ENCODE measurements around the gene PRR19.

The PRR19 gene

DNA sequence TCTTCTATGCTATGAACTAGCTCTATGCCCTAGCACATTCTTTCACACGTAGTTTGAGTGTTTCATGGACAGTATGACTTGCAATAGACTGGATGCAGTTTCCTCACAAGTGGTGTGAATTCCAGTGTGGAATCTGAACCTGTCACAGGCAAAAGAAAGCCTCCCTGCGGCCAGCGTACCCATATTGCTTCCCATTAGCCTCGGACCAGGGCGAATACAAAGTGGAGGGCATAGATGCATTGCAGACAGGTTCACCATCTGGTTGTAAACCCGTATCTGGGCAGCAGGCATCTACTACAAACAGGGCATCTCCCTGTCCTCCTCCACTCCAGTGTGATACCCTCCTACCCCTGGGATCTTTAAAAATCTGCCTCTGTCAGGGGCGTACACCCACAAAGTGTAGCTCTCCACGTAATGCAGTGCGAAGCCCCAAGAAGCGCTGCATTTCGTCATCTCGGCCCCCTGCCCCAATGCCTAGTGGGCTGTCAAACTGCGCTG lies 34.2 kb upstream of the PRR19 start:
- Histone ChIP-seq H3K27me3 (ENCODE audit: low read depth) (no peaks in the 10 kb centered on the region), H3K36me3 (replicated peaks) (no peaks in the 10 kb centered on the region), H3K4me3 (peak overlapping the region; percentile 62), H3K9me3 (no peaks in the 10 kb centered on the region), H3K4me1 (peaks cover 10% of the 10 kb centered on the region)
- in situ Hi-C loops (cut with MboI; ENCODE audit: low sequenced_read_pairs): no loop called here
- DNase-seq (ENCODE audit: low spot score in 2 of 2): no peak

DNA sequence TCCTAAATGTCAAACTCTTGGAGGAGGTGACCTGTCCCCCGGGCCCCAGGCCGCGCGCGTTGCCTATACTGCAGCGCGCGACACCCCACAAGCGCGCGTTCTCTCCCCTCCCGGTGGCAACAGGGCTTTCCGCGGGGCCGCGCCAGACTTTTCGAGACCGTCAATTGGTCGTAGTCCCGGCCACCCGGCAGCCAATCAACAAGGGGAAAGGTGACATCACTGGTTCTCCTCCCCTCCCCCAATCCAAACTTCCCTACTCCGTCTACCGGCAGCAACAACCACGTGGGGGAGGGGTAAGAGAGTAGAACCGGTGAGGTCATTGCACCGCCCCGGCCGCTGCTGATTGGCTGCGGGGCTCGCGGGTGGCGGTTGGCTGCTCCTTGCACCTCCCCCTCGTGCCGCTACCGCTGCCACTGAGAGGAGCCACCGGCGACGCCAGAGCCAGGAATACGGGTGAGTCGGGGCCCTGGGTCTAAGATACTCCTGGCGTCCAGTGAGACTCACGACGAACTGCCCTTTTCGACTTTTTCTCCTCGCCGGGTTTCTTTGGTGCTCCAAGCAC lies 33.7 kb upstream of the PRR19 start:
- Histone ChIP-seq H3K4me3 (peak overlapping the region; percentile 62), H3K36me3 (replicated peaks) (no peaks in the 10 kb centered on the region), H3K4me1 (peaks cover 10% of the 10 kb centered on the region), H3K9me3 (no peaks in the 10 kb centered on the region), H3K27me3 (ENCODE audit: low read depth) (no peaks in the 10 kb centered on the region)
- DNase-seq (ENCODE audit: low spot score in 2 of 2): peak; percentile 100
- in situ Hi-C loops (cut with MboI; ENCODE audit: low sequenced_read_pairs): no loop called here

DNA sequence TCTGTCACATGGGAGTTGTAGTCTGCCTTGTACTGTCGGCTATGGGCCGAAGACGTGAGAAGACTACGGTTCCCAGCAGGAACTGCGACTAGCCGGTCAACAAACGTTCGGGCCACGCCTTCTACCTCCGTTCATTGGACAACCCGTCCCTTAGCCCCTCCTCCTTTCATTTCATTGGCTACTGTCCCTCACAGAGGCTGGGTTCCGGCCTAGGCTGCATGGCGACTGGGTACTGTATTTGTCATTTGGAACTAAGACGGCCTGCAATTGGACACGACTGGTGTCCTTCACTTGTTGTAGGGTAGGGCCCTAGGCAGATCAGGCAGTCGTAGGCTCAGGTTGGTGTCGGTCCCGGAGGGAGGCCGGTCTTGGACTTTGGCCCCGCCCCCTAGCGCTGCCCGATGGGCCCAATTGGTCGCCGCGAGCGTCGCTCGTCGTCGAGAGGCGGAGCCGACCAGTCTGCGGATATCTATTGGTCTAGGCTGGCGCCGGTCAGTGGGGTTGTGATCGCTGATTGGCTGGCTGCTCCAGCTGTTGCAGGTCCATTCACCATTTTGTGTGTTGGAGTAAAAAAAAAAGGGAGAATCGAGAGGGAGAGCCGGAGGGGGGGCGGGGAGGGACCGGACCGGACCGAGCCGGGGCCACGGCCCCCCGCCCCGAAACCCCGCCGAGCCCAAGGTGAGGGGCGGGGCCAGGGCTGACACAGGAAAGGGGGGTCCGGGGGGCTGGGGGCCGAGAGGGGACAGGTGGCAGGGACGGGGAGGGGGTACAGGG lies 33.0 kb upstream of the PRR19 start, which contains the start of gene CIC:
Gene CIC, plus strand, starts transcription at position 549 of the 774 bp plus-strand sequence. CDS start 2,532 bp downstream, outside the sequence.
- DNase-seq (ENCODE audit: low spot score in 2 of 2): peak; percentile 99
- H3K9me3 ChIP-seq: no peaks in the 10 kb centered on the region
- H3K4me3 ChIP-seq: peak within 1 kb of the TSS; percentile 62
- in situ Hi-C loops (cut with MboI; ENCODE audit: low sequenced_read_pairs): no loop called here
- no peaks in the 10 kb centered on the region for H3K36me3 ChIP-seq (replicated peaks)
- H3K4me1 ChIP-seq: peaks cover 10% of the 10 kb centered on the region
- no peaks in the 10 kb centered on the region for H3K27me3 ChIP-seq (ENCODE audit: low read depth)

DNA sequence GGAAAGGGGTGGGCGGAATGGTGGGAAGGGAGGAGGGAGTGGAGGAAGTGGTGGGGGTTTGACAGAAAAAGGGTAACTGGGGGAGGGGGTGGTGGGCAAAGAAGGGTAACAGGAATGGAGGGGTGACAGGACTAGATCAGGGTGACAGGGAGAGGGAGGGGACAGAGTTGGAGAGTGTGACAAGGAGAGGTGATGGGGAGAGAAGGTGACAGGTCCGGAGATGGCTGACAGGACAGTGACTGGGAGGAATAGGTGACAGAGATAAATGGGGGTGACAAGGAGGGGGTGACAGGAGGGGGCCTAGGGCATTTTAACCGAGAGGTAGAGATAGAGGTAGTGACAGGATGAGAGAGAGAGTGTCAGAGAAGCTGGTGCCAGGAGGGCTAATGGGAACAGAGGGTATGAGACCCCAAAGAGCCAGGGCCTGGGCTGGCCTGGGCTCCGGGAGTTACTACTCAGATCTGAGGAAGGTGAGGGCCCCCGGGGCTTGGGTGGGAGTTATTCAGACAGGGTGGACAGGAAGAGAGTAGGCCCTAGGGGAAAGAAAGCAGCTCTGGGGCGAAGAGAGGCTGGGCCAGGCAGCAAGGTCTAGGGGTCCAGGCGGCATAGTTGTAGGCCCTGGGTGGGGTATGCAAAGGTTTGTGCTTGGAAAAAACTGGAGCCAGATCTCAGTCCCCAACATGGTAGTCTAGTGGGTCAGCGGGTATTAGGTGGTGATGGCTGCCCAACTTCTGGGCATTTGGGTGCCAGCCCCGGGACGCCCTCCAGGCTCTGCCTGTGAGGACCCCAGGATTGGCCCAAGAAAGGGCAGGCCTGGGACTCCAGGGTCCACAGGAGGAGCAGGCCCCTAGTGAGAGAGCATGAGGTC lies 32.2 kb upstream of the PRR19 start:
- peaks cover 10% of the 10 kb centered on the region for H3K4me1 ChIP-seq

DNA sequence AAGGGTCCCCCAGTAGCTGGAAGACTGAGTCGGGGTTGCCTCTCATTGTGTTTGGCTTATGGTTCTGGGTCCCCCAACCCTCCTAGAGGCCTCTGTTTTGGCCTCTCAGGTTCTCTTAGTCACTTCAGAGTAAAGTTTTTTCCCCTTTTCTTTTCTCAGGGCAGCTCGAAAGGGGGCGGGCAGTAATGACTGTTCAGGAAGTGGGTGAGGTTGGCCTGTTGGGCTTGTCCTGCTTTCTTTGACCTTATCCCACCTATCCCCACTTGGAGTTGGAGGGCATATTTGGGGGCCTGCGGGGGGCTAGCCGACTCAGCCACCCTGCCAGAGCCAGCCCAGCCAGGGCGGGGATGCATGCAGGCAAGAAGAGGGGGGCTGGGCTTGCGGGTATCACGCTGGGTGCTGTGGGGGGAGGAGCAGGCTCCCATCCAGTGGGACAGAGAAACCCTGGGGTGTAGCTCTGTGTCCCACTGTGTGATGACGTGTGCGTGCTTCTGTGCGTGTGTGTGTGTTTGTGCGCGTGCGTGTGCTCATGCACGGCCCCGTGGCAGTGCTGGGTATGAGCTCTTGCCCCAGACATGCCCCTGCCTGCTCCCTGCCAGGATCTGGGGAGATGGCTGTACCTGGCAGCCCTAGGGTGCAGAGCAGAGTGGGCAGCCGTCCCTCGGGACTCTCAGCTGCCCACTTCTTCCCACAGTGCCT lies 31.4 kb upstream of the PRR19 start:
- no peak for DNase-seq (ENCODE audit: low spot score in 2 of 2)
- peaks cover 10% of the 10 kb centered on the region for H3K4me1 ChIP-seq
- peak overlapping the region; percentile 62; the same call in 1 of the 2 replicates for H3K4me3 ChIP-seq
- H3K36me3 ChIP-seq (replicated peaks): 0 out of 2 replicates have a peak, but pooled peaks cover 4% of the 10 kb centered on the region
- H3K27me3 ChIP-seq (ENCODE audit: low read depth): no peaks in the 10 kb centered on the region
- in situ Hi-C loops (cut with MboI; ENCODE audit: low sequenced_read_pairs): no loop called here
- H3K9me3 ChIP-seq: no peaks in the 10 kb centered on the region

More for the DNA sequence above, 32.2 kb upstream of the PRR19 start:
- Histone ChIP-seq H3K27me3 (ENCODE audit: low read depth) (no peaks in the 10 kb centered on the region), H3K9me3 (no peaks in the 10 kb centered on the region), H3K4me3 (peak overlapping the region; percentile 62), H3K36me3 (replicated peaks) (0 out of 2 replicates have a peak, but pooled peaks cover 4% of the 10 kb centered on the region)
- no peak for DNase-seq (ENCODE audit: low spot score in 2 of 2)
- in situ Hi-C loops (cut with MboI; ENCODE audit: low sequenced_read_pairs): no loop called here

DNA sequence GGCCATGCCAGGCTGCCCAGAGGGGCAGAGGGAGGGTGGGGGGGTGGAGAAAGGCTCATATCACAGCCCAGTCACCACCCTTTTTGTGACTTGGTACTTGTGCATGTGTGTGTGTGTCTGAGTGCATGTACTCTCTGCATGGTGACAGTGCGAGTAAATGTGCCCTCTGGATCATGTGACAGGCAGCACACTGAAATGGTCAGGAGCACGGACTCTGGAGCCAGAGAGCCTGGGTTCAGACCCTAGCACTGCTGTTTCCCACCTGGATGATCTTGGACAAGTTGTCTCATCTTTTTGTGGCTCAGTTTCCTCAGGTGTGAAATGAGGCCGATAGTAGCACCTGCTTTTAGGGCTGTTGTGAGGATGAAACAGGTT lies 30.9 kb upstream of the PRR19 start:
- in situ Hi-C loops (cut with MboI; ENCODE audit: low sequenced_read_pairs): no loop called here
- DNase-seq (ENCODE audit: low spot score in 2 of 2): no peak
- Histone ChIP-seq H3K9me3 (no peaks in the 10 kb centered on the region), H3K36me3 (replicated peaks) (0 out of 2 replicates have a peak, but pooled peaks cover 4% of the 10 kb centered on the region), H3K4me1 (peaks cover 10% of the 10 kb centered on the region), H3K27me3 (ENCODE audit: low read depth) (no peaks in the 10 kb centered on the region), H3K4me3 (no peak overlapping the region)

DNA sequence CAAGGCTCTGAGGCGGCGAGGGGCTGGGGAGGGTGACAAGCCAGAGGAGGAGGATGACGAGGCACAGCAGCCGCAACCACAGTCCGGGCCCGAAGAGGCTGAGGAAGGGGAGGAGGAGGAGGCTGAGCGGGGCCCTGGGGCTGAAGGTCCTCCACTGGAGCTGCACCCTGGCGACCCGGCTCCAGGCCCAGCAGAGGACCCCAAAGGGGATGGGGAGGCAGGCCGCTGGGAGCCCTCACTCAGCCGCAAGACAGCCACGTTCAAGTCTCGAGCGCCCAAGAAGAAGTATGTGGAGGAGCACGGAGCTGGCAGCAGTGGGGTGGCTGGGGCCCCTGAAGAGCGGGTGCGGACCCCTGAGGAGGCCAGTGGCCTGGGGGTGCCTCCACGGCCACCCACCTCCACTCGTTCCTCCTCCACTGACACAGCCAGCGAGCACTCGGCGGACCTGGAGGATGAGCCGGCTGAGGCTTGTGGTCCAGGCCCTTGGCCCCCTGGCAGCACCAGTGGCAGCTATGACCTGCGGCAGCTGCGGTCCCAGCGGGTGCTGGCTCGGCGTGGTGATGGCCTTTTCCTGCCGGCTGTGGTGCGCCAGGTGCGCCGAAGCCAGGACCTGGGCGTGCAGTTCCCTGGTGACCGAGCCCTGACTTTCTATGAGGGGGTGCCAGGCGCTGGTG lies 29.9 kb upstream of the PRR19 start:
- peaks cover 10% of the 10 kb centered on the region for H3K4me1 ChIP-seq
- H3K4me3 ChIP-seq: no peak overlapping the region
- no peaks in the 10 kb centered on the region for H3K9me3 ChIP-seq
- 0 out of 2 replicates have a peak, but pooled peaks cover 4% of the 10 kb centered on the region for H3K36me3 ChIP-seq (replicated peaks)
- DNase-seq (ENCODE audit: low spot score in 2 of 2): no peak
- H3K27me3 ChIP-seq (ENCODE audit: low read depth): no peaks in the 10 kb centered on the region
- in situ Hi-C loops (cut with MboI; ENCODE audit: low sequenced_read_pairs): no loop called here

DNA sequence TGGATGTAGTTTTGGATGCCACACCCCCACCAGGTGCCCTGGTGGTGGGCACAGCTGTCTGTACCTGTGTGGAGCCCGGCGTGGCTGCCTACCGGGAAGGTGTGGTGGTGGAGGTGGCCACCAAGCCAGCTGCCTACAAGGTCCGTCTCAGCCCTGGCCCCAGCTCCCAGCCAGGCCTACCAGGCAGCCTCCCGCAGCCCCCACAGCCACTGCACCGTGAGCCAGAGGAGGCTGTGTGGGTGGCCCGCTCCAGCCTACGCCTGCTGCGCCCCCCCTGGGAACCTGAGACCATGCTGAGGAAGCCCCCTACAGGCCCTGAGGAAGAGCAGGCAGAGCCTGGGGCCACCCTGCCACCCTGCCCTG lies 29.4 kb upstream of the PRR19 start:
- H3K9me3 ChIP-seq: no peaks in the 10 kb centered on the region
- in situ Hi-C loops (cut with MboI; ENCODE audit: low sequenced_read_pairs): no loop called here
- H3K4me3 ChIP-seq: no peak overlapping the region
- no peak for DNase-seq (ENCODE audit: low spot score in 2 of 2)
- 0 out of 2 replicates have a peak, but pooled peaks cover 4% of the 10 kb centered on the region for H3K36me3 ChIP-seq (replicated peaks)
- H3K4me1 ChIP-seq: peaks cover 7% of the 10 kb centered on the region
- H3K27me3 ChIP-seq (ENCODE audit: low read depth): no peaks in the 10 kb centered on the region

DNA sequence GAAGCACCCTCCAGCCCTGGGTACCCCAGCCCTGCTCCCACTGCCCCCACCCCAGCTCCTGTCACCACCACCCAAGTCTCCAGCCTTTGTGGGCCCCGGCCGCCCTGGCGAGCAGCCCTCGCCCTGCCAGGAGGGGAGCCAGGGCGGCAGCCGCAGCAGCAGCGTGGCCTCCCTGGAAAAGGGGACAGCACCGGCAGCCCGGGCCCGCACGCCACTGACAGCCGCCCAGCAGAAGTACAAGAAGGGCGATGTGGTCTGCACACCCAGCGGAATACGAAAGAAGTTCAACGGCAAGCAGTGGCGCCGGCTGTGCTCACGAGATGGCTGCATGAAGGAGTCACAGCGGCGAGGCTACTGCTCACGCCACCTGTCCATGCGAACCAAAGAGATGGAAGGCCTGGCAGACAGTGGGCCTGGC lies 28.9 kb upstream of the PRR19 start:
- in situ Hi-C loops (cut with MboI; ENCODE audit: low sequenced_read_pairs): no loop called here
- H3K36me3 ChIP-seq (replicated peaks): 0 out of 2 replicates have a peak, but pooled peaks cover 4% of the 10 kb centered on the region
- no peaks in the 10 kb centered on the region for H3K9me3 ChIP-seq
- no peaks in the 10 kb centered on the region for H3K27me3 ChIP-seq (ENCODE audit: low read depth)
- peaks cover 4% of the 10 kb centered on the region; the same call in 1 of the 2 replicates for H3K4me1 ChIP-seq
- no peak for DNase-seq (ENCODE audit: low spot score in 2 of 2)
- H3K4me3 ChIP-seq: no peak overlapping the region

DNA sequence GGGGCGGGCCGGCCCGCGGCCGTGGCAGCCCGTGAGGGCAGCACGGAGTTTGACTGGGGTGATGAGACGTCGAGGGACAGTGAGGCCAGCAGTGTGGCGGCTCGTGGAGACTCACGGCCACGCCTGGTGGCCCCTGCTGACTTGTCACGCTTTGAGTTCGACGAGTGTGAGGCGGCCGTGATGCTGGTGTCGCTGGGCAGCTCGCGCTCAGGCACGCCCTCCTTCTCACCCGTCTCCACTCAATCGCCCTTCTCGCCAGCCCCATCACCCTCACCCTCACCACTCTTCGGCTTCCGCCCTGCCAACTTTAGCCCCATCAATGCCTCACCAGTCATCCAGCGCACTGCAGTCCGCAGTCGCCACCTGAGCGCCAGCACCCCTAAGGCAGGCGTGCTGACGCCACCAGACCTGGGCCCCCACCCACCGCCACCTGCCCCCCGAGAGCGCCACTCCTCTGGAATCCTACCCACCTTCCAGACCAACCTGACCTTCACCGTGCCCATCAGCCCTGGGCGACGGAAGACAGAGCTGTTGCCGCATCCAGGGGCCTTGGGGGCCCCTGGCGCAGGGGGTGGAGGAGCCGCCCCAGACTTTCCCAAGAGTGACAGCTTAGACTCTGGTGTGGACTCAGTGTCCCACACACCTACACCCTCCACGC lies 28.4 kb upstream of the PRR19 start:
- no peak for DNase-seq (ENCODE audit: low spot score in 2 of 2)
- no peaks in the 10 kb centered on the region for H3K27me3 ChIP-seq (ENCODE audit: low read depth)
- in situ Hi-C loops (cut with MboI; ENCODE audit: low sequenced_read_pairs): no loop called here
- peaks cover 4% of the 10 kb centered on the region; the same call in 1 of the 2 replicates for H3K4me1 ChIP-seq
- H3K36me3 ChIP-seq (replicated peaks): 0 out of 2 replicates have a peak, but pooled peaks cover 4% of the 10 kb centered on the region
- H3K9me3 ChIP-seq: no peaks in the 10 kb centered on the region
- no peak overlapping the region for H3K4me3 ChIP-seq

DNA sequence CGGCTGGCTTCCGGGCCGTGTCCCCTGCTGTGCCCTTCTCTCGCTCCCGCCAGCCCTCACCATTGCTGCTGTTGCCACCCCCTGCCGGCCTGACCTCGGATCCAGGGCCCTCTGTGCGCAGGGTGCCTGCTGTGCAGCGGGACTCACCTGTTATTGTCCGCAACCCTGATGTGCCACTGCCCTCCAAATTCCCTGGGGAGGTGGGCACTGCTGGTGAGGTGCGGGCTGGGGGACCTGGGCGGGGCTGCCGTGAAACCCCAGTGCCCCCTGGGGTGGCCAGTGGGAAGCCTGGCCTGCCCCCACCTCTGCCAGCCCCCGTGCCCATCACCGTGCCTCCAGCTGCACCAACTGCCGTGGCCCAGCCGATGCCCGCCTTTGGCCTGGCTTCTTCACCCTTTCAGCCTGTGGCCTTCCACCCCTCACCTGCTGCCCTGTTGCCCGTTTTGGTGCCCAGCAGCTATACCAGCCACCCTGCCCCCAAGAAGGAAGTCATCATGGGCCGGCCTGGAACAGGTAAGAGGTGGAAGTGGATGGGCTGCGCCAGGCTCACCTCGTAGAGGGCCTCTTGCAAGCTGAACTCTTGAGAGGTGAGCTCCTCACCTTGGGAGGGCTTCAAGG lies 27.8 kb upstream of the PRR19 start:
- H3K36me3 ChIP-seq (replicated peaks): 0 out of 2 replicates have a peak, but pooled peaks cover 4% of the 10 kb centered on the region
- H3K27me3 ChIP-seq (ENCODE audit: low read depth): no peaks in the 10 kb centered on the region
- no peak overlapping the region for H3K4me3 ChIP-seq
- no peaks in the 10 kb centered on the region for H3K9me3 ChIP-seq
- H3K4me1 ChIP-seq: peaks cover 4% of the 10 kb centered on the region; the same call in 1 of the 2 replicates
- in situ Hi-C loops (cut with MboI; ENCODE audit: low sequenced_read_pairs): no loop called here
- no peak for DNase-seq (ENCODE audit: low spot score in 2 of 2)

DNA sequence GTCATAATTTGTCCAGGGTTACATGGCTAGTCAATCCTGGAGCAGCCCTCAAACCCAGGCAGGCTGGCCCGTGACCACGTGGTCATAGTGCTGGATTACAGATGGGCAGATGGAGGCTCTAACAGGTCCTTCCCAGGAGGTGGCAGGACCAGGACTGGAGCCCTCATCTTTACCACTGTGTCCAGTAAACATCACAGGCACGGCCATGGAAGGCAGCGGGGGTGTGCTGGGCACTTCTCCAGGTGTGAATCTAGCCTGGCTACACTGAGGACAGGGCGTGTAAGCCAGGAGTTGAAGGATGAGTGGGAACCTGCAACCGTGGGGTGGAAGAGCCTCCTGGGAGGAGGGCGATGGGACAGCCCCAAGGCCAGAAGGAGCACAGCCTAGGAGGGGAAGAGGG lies 26.8 kb upstream of the PRR19 start:
- H3K27me3 ChIP-seq (ENCODE audit: low read depth): no peaks in the 10 kb centered on the region
- H3K9me3 ChIP-seq: no peaks in the 10 kb centered on the region
- H3K36me3 ChIP-seq (replicated peaks): 0 out of 2 replicates have a peak, but pooled peaks cover 4% of the 10 kb centered on the region
- in situ Hi-C loops (cut with MboI; ENCODE audit: low sequenced_read_pairs): no loop called here
- H3K4me3 ChIP-seq: no peak overlapping the region
- H3K4me1 ChIP-seq: peaks cover 3% of the 10 kb centered on the region; the same call in 1 of the 2 replicates
- no peak for DNase-seq (ENCODE audit: low spot score in 2 of 2)
